CD4-positive, alpha-beta T cell (primary cell): ENCODE data around the gene HK3. TPM values are rescaled to one million over a fixed set of nuclear protein-coding genes. Genes with fewer than 3 reads are reported as not detected.

ENCODE experiments used
- ATAC-seq: fragments of 200-7000 bp; cut with Tn5 transposase; one replicate; pipeline ENCODE4 v1.10.0; 2022; ENCODE audit warnings: mild to moderate bottlenecking; ENCODE audit not compliant: poor library complexity
- CTCF ChIA-PET: fragments of 350-600 bp; sonication (Branson Sonifier 250); formaldehyde crosslinking; loops from one replicate; lab custom pipeline; 2021; ENCODE audit warnings: antibody characterized with exemption, inconsistent platforms; lab: Charles Lee
- POLR2A ChIA-PET: fragments of 350-600 bp; sonication (Branson Sonifier 250); formaldehyde crosslinking; loops from one replicate; lab custom pipeline; 2021; ENCODE audit warnings: antibody characterized with exemption, inconsistent platforms; lab: Charles Lee
- DNase-seq, 14 experiments: peaks; one replicate each; pipeline ENCODE4 v3.0.0-alpha.2; 2013 to 2020; ENCODE audit warnings: mixed read lengths in 2 of 14
- H3K27ac ChIP-seq, 2 donors: one replicate each; pipeline versions ENCODE4 v1.5.1 to v1.7.0; 2013; ENCODE audit warnings: low read length in 2 of 2, low read depth in 1 of 2, mild to moderate bottlenecking in 1 of 2
- H3K27me3 ChIP-seq, 2 experiments: 1 replicate in 1 of 2; 2 replicates in 1 of 2; pipeline versions ENCODE4 v1.6.1 to v1.7.0; 2013; ENCODE audit warnings: low read length in 2 of 2, control low read depth in 1 of 2, mild to moderate bottlenecking in 1 of 2, moderate library complexity in 1 of 2; ENCODE audit not compliant: insufficient read depth in 2 of 2, control insufficient read depth in 1 of 2
- H3K36me3 ChIP-seq: one replicate; pipeline ENCODE4 v1.6.1; 2013; ENCODE audit warnings: low read length, control low read depth; ENCODE audit not compliant: insufficient read depth
- H3K4me1 ChIP-seq: one replicate; pipeline ENCODE4 v1.6.1; 2013; ENCODE audit warnings: low read length, control low read depth; ENCODE audit not compliant: insufficient read depth
- H3K4me3 ChIP-seq: one replicate; pipeline ENCODE4 v1.5.1; 2013; ENCODE audit warnings: mild to moderate bottlenecking, low read length, moderate library complexity
- H3K9me3 ChIP-seq, 2 experiments: 1 replicate in 1 of 2; 2 replicates in 1 of 2; pipeline versions ENCODE4 v1.6.1 to v1.7.0; 2013; ENCODE audit warnings: low read length in 2 of 2, mild to moderate bottlenecking in 2 of 2, control low read depth in 1 of 2, moderate library complexity in 1 of 2; ENCODE audit not compliant: control insufficient read depth in 1 of 2, insufficient read depth in 1 of 2
- H3K27ac Mint-ChIP-seq: one replicate; pipeline ENCODE4 v1.8.0; 2020; ENCODE audit warnings: mixed read lengths
- H3K27me3 Mint-ChIP-seq: one replicate; pipeline ENCODE4 v1.8.0; 2021; ENCODE audit warnings: mixed read lengths
- H3K36me3 Mint-ChIP-seq: one replicate; pipeline ENCODE4 v1.8.0; 2021; ENCODE audit warnings: low read depth, mixed read lengths
- H3K4me1 Mint-ChIP-seq: one replicate; pipeline ENCODE4 v1.8.0; 2021; ENCODE audit warnings: low read depth, mixed read lengths
- H3K4me3 Mint-ChIP-seq: one replicate; pipeline ENCODE4 v1.8.0; 2020; ENCODE audit warnings: mild to moderate bottlenecking, mixed read lengths
- H3K9me3 Mint-ChIP-seq: one replicate; pipeline ENCODE4 v1.8.0; 2020; ENCODE audit warnings: mixed read lengths
- intact Hi-C, 2 experiments: fragments of 100-400 bp; cut with DNase I in 1 of 2; cut with micrococcal nuclease in 1 of 2; formaldehyde crosslinking; loops; one replicate each; pipeline versions ENCODE4 v1.15.1 to v1.9.0; 2023 to 2025; cut with DNase I, micrococcal nuclease
- total RNA-seq, 174 experiments: library from RNA in 2 of 174; stranded (reverse) in 2 of 174; gene quantifications; one replicate each; pipeline ENCODE4 v1.2.3 and lab custom pipeline; 2021 to 2026
- TF ChIP-seq, protein P1 (sequence below): fragments of 200-600 bp; IDR thresholded peaks from one replicate; pipeline ENCODE4 v1.8.0; 2022; ENCODE audit warnings: antibody characterized with exemption, mild to moderate bottlenecking

HK3 gene
- total RNA-seq, 2 experiments from 2014 or later = 0.74 to 1.2 TPM

DNA sequence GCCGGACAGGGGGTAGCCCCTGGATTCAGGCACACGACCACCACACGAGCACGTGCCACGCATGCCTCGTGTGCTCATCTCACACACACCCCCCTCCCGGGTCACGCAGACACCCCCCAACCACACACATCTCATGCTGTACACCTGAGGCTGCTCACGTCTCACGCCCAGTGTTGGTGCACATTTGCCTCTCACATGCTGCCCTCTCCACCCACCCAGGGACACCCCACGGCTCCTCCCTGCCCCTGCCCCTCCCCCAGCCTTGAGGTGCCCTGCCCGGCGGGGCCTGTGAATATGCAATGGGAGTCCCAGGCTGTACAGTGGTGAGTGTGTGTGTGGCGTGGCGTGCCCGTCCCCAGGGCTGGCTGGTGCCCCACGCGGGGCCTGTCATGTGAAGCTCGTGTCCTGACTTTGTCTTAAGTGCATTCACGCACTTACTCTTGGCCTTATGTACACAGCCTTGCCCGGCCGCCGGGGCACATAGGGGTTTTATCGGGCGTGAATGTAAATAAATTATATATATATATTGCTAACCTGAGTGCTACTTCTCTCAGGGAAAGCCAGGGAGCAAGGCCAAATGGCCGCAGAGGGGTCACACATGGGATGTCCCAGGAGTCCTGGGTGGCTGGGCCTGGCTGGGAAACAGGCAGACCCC lies 18.7 kb downstream of the HK3 start:
- peaks cover 0 to 19% of the 10 kb centered on the region in 2 experiments for H3K9me3 ChIP-seq
- peaks cover 9 to 18% of the 10 kb centered on the region in 2 experiments for H3K27me3 ChIP-seq
- Mint-ChIP-seq H3K4me3 (no peak overlapping the region), H3K36me3 (no peaks in the 10 kb centered on the region), H3K27me3 (peaks cover 14% of the 10 kb centered on the region), H3K9me3 (no peaks in the 10 kb centered on the region), H3K27ac (no peak overlapping the region), H3K4me1 (no peaks in the 10 kb centered on the region)
- H3K36me3 ChIP-seq = no peaks in the 10 kb centered on the region
- CTCF ChIA-PET = no interaction called here
- TF ChIP-seq, protein P1, sequence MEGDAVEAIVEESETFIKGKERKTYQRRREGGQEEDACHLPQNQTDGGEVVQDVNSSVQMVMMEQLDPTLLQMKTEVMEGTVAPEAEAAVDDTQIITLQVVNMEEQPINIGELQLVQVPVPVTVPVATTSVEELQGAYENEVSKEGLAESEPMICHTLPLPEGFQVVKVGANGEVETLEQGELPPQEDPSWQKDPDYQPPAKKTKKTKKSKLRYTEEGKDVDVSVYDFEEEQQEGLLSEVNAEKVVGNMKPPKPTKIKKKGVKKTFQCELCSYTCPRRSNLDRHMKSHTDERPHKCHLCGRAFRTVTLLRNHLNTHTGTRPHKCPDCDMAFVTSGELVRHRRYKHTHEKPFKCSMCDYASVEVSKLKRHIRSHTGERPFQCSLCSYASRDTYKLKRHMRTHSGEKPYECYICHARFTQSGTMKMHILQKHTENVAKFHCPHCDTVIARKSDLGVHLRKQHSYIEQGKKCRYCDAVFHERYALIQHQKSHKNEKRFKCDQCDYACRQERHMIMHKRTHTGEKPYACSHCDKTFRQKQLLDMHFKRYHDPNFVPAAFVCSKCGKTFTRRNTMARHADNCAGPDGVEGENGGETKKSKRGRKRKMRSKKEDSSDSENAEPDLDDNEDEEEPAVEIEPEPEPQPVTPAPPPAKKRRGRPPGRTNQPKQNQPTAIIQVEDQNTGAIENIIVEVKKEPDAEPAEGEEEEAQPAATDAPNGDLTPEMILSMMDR = no peak
- POLR2A ChIA-PET = no interaction called here
- no peak for ATAC-seq
- intact Hi-C loops = no loop called here
- H3K27ac ChIP-seq = no peak overlapping the region
- peaks cover 11% of the 10 kb centered on the region for H3K4me1 ChIP-seq
- no peak for DNase-seq
- no peak overlapping the region for H3K4me3 ChIP-seq

DNA sequence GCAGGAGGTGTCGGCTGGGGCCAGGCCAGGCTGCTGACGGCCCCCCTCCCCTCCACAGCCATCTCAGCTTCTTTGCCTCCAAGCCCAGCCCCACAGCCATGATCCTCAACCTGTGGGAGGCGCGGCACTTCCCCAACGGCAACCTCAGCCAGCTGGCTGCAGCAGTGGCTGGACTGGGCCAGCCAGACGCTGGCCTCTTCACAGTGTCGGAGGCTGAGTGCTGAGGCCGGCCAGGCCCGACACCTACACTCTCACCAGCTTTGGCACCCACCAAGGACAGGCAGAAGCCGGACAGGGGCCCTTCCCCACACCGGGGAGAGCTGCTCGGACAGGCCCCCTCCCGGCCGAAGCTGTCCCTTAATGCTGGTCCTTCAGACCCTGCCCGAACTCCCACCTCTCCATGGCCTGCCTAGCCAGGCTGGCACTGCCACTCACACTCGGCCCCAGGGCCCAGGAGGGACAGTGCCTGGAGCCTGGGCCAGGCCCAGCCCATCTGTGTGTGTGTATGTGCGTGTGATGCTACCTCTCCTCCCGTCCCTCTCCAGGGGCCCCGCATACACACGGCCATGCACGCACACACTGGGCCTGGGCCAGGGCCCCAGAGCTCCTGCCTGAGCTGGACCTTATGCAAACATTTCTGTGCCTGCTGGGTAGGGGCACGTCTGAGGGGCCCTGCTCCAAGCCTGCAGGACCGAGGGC lies 19.3 kb downstream of the HK3 start:
- Mint-ChIP-seq H3K27me3 (peaks cover 21% of the 10 kb centered on the region), H3K4me1 (no peaks in the 10 kb centered on the region), H3K9me3 (no peaks in the 10 kb centered on the region), H3K36me3 (no peaks in the 10 kb centered on the region), H3K27ac (no peak overlapping the region), H3K4me3 (no peak overlapping the region)
- DNase-seq = no peak
- POLR2A ChIA-PET = no interaction called here
- peaks cover 0 to 22% of the 10 kb centered on the region in 2 experiments for H3K9me3 ChIP-seq
- H3K4me1 ChIP-seq = peaks cover 7% of the 10 kb centered on the region
- H3K4me3 ChIP-seq = no peak overlapping the region
- intact Hi-C loops = no loop called here
- H3K27ac ChIP-seq = no peak overlapping the region
- peaks cover 9 to 25% of the 10 kb centered on the region in 2 experiments for H3K27me3 ChIP-seq
- TF ChIP-seq, protein P1 = no peak
- no peaks in the 10 kb centered on the region for H3K36me3 ChIP-seq
- no peak for ATAC-seq
- CTCF ChIA-PET = no interaction called here

DNA sequence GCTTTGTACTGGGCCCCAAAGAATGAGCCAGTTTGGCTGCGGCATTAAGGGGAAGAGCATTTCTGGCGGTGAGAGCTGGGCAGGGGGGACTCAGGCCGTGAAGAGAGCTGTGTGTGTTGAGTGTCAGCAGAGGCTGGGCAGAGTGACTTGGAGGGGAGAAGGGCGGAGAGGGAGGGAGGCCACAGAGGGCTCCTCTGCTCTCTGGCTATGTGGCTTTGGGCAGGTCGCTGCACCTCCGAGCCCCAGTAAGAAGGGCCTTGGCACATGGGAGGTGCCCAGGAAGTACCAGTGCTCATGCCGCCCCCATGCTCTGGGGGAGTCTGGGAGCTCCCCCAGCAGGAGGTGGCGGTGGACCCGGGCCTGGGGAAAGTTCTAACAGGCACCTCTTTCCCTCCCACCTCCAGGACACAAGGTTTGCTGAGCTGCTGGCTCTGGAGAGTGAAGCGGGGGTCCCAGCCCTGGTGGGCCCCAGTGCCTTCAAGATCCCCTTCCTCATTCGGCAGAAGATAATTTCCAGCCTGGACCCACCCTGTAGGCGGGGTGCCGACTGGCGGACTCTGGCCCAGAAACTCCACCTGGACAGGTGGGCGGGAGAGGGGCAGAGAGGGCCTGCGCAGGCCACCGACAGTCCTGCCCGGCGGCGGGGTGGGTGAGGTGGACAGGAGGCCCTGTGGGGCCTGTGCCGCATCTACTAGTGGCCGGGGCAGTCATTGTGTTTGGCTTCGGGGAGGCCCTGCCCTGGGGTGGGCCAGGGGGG lies 20.1 kb downstream of the HK3 start:
- Mint-ChIP-seq H3K27me3 (peaks cover 22% of the 10 kb centered on the region), H3K9me3 (no peaks in the 10 kb centered on the region), H3K4me3 (no peak overlapping the region), H3K36me3 (no peaks in the 10 kb centered on the region), H3K4me1 (no peaks in the 10 kb centered on the region), H3K27ac (no peak overlapping the region)
- POLR2A ChIA-PET = no interaction called here
- Histone ChIP-seq H3K36me3 (no peaks in the 10 kb centered on the region), H3K9me3 (peaks cover 0 to 29% of the 10 kb centered on the region in 2 experiments), H3K27ac (no peak overlapping the region), H3K27me3 (peaks cover 9 to 27% of the 10 kb centered on the region in 2 experiments), H3K4me1 (peaks cover 7% of the 10 kb centered on the region), H3K4me3 (no peak overlapping the region)
- no peak for DNase-seq
- TF ChIP-seq, protein P1 = no peak
- intact Hi-C loops = no loop called here
- no peak for ATAC-seq
- CTCF ChIA-PET = no interaction called here
